Stimulated activated CD4-positive, alpha-beta T cell treated with anti-CD3 and anti-CD28 coated beads, Interleukin-1b, Interleukin-23, amount 100 ng/mL, for 24 hours (primary cell): Measurements from ENCODE around the gene GNA15.

ENCODE experiments used
- DNase-seq, 4 experiments: peaks; one replicate each; pipeline ENCODE4 v3.0.0-alpha.2; 2020; ENCODE audit warnings: low read depth in 4 of 4, low spot score in 1 of 4

GNA15 gene

GRCh38 chr19:3203805-3204645 is 68.2 kb downstream of the GNA15 start:
- DNase-seq, result no peak

GRCh38 chr19:3204646-3205275 is 68.9 kb downstream of the GNA15 start:
- no peak for DNase-seq

GRCh38 chr19:3206216-3206953 is 70.6 kb downstream of the GNA15 start:
- DNase-seq, result no peak

- DNase-seq, result no peak
Observed at GRCh38 chr19:3207461-3208242, 71.8 kb downstream of the GNA15 start.

GRCh38 chr19:3208317-3209207 is 72.7 kb downstream of the GNA15 start:
- DNase-seq, result no peak

- peak; percentile 32 to 65 (median 60) for DNase-seq
Observed at GRCh38 chr19:3210347-3211017, 74.6 kb downstream of the GNA15 start.

GRCh38 chr19:3211191-3211590 is 75.4 kb downstream of the GNA15 start:
- DNase-seq, result no peak

- DNase-seq, result no peak
Observed at GRCh38 chr19:3213159-3213558, 77.3 kb downstream of the GNA15 start.
